LoVo (cell line): ENCODE data around the gene YDJC.
"Not testable (repeated sequence)": the region's sequence is repeated elsewhere in the genome, so short reads cannot be mapped to it uniquely, and the experiment has no call there.

Experiments
- DNase-seq: peaks from one replicate; pipeline ENCODE4 v3.0.0-alpha.2; 2016; ENCODE audit warnings: low spot score

The YDJC gene, protein sequence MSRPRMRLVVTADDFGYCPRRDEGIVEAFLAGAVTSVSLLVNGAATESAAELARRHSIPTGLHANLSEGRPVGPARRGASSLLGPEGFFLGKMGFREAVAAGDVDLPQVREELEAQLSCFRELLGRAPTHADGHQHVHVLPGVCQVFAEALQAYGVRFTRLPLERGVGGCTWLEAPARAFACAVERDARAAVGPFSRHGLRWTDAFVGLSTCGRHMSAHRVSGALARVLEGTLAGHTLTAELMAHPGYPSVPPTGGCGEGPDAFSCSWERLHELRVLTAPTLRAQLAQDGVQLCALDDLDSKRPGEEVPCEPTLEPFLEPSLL

DNA sequence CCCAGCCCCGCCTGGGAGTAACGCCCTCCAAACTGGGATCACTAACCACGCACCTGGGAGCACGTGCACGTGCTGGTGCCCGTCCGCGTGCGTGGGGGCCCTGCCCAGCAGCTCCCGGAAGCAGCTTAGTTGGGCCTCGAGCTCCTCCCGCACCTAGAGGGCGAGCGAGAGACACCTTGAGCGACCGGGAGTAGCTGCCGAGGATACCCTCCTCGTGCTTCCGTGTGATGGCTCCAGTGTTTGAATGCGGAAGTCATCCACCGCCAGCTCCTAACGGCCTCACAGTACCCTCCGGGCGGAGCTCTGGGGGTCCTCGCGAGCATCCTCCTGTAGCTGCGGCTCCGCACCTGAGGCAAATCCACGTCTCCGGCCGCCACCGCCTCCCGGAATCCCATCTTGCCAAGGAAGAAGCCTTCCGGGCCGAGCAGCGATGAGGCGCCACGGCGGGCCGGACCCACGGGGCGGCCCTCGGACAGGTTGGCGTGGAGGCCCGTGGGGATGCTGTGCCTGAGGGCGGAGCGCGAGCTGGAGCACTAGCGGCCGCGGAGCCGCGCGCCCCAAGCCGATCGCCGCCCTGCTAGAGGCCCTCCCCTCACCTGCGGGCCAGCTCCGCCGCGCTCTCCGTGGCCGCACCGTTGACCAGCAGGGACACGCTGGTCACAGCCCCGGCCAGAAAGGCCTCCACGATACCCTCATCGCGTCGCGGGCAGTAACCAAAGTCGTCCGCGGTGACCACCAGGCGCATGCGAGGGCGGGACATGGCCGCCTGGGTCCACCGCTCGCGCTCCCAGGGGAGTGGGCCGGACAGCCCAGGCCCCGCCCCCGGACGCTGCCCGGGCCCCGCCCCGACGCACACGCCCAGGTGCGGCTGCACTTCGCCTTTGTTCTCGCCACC, at the start of gene YDJC:
Gene YDJC (minus strand): TSS at position 768 of the 895 bp plus-strand sequence. CDS start 8 bp downstream, at position 760.
- peak; percentile 96 for DNase-seq

DNA sequence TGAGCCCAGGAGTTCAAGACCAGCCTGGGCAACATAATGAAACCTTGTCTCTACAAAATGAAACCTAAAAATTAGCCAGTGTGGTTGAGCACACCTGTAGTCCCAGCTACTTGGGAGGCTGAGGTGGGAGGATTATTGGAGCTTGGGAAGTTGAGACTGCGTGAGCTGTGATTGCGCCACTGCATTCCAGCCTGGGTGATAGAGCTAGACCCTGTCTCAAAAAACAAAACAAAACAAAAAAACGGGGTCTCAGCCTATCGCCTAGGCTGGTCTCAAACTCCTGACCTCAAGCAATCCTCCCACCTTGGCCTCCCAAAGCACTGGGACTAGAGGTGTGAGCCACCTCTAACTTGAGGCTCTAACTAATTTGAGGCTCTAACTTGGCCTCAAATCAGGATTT, 49.6 kb upstream of the YDJC start:
- no peak for DNase-seq

DNA sequence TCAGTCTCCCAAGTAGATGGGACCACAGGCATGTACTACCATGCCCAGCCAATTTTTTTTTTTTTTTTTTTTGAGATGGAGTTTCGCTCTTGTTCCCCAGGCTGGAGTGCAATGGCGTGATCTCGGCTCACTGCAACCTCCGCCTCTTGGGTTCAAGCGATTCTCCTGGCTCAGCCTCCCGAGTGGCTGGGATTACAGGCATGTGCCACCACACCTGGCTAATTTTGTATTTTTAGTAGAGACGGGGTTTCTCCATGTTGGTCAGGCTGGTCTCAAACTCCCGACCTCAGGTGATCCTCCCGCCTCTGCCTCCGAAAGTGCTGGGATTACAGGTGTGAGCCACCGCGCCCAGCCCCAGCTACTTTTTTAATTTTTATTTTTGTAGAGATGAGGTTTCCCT, 49.0 kb upstream of the YDJC start:
- DNase-seq, result not testable (repeated sequence)

DNA sequence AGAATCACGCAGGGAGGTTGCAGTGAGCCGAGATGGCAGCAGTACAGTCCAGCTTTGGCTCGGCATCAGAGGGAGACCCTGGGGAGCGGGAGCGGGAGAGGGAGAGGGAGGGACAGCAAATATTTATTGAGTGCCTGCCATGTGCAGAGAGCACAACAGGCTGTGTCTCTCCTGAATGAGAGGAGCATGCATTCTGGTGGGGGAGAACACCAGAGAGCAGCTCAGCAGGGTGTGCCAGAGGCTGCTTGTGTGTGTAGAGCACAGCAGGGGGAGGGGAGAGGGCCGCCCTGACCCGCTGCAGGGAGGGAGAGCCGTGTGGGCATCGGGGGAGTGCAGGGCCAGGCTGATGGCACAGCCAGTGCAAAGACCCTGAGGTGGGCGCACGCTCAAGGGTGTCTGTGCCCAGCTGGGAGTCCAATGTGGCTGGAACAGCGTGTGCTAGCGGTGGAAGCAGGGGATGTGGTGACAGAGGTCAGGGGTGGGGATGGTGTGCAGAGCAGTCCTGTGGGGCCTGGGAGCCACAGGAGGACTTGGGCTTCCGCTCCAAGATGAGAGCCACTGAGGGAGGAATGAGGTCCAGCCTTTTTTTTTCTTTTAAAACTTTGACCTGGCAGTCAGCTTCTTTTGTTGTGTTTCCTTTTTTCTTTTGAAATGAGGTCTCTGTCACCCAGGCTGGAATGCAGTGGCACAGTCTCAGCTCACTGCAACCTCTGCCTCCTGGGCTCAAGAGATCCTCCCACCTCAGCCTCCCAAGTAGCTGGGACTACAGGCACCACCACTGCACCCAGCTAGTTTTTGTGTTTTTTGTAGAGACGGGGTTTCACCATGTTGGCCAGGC, 48.0 kb upstream of the YDJC start:
- no peak for DNase-seq

DNA sequence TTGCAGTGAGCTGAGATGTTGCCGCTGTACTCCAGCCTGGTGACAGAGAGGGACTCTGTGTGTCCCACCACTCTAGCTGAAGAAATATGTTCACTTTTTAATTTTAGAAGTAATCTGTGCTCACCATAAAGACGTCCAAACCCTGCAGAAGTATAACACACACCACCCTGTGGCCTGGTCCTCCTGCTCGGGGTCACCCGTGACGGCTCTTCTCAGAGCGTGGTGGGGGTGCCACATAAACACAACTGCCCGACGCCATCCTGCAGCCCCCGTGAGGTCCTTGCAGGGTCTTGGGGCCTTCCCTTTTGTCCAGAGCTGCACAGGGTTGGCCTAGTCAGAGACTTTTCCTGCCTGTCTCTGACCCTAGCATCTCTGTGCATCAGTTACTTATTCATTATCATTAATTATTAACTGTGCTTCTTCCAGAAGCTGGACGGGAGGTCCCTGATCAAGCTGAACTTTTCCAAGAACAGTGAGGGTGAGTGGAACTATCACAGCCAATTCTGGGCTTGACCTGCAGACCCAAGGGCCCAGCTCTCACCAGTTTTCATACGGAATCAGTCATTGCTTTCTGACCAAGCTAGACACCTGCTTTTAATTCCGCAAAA, 44.9 kb upstream of the YDJC start:
- no peak for DNase-seq

DNA sequence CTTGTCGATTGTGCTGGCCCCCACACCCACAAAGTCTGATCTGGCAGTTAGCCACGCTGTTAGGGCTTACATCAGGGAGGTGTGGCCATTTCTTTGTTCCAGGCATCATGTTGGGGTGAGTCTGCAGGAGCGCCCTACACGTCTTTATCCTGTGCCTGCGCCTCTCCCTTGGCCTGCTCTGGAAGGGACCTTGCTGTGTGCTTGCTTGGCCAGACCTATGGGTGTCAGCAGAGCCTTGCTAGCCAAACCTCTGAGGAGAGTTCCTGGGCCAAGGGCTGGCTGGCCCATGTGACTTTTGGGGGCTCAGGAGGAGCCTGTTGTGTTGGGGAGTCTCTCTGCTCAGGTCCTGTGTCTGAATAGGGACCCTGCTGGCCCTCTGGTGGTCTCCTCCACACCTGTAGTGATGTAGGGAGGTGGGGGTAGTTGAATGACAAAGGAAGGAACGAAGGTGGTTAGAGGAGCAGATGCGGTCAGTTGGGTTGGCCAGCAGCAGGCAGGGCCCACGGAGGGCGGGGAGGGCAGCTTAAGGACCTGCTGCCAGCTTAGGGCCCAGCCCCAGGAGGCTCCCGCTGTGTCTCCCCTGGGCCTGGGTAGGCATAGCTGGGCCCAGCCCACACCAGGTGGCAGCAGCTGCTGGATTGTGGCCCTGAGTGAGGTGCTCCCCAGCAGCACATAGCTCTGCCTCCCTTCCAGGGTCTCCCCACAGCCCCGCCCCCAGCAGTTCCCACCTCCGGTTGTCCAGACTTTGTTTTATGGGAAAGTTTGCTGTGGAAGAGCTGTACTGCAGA, 43.9 kb upstream of the YDJC start:
- DNase-seq, result no peak

DNA sequence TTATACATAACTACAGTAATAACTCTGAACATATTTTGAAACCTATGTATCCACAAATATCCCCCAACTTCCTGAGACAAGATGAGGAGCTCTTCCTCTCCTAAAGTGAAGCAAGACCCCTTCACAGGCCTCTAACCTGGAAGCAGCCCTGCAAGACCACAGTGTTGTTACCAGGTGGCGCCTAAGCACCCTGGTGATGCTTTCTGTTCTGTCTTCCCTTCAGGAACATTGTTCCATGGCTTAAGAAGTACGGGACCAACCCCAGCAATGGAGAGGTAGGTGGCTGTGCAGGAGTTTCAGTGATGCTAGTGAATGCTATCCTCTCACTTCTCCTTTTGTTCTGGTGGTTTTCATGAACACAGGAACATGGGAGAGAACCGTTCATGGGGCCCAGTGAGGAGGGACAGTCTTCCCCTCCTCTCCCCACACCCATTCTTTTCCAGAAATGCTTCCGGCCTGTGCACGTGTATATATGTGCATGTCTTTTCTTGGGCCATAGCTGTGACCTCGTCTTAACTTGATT, 42.3 kb upstream of the YDJC start:
- DNase-seq, result no peak

DNA sequence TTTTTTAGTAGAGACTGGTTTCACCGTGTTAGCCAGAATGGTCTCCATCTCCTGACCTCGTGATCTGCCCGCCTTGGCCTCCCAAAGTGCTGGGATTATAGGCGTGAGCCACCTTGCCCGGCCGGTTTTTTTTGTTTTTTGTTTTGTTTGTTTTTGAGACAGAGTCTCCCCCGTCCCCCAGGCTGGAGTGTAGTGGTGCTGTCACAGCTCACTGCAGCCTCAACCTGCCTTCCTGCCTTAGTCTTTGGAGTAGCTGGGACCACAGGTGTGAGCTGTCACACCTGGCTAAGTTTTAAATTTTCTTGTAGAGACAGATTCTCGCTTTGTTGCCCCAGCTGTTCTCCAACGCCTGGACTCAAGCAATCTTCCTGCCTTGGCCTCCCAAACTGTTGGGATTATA, 39.2 kb upstream of the YDJC start:
- no peak for DNase-seq

DNA sequence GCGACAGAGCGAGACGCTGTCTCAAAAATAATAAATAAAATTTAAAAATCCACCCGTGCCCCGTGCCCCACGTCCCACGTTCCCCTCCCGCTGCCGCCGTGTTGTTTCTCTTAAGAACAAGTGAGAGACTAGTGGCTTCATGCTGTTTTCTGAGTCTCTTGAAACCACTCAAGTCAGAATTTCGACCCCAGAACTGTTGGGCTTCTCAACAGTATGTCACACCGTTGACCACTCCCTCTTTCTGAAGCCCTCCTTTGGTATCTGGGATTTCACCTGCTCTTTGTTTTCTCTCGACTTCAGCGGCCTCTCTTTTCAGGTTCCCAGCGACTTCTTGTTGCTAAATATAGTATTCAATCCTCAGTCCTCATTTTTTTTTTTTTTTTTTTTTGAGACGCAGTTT, 37.0 kb upstream of the YDJC start:
- no peak for DNase-seq

DNA sequence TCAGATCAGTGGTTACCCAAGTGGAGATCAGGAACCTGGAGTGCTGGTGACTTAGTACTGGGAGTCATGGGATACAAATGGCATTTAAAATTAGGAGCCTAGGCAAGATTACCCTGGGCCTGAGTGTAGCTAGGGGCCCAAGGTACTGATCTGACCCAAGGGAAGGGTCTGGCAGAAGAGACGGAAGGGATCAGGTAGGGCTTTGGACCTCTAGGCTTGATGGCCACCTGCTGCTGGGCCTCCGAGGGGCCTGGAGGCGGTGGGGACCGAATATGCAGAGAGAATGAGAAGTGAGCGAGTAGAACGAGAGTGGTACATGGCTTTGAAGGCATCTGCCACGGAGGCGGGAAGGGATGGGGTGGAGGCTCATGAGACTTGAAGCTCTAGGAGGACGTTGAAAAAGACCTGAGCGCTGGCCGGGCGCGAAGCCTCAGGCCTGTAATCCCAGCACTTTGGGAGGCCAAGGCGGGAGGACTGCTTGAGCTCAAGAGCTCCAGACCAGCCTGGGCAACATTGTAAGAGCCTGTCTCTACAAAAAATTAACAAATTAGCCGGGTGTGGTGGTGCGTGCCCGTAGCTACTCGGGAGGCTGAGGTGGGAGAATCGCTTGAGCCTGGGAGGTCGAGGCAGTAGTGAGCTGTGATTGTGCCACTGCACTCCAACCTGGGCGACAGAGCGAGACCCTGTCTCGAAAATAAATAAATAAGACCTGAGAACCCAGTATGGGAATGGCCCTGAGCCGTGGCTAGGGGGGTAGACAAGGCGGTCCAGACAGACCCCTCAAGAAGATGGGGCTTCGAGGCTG, 35.4 kb upstream of the YDJC start:
- no peak for DNase-seq

DNA sequence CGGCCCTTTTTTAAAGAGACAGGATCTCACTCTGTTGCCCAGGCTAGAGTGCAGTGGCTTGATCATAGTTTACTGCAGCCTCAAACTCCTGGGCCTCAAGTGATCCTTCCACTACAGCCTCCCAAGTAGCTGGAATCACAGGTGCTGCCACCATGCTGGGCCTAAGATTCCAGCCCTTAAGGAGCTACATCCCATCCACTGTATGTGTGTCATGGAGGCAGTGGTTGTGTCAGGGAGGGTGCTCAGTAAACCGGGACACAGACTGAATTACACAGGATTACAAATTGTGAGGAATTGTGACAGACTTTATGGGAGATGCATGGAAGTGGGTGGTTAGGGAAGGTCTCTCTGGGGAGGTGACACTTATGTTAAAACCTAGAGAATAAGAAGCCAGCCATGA, 33.9 kb upstream of the YDJC start:
- DNase-seq, result no peak

DNA sequence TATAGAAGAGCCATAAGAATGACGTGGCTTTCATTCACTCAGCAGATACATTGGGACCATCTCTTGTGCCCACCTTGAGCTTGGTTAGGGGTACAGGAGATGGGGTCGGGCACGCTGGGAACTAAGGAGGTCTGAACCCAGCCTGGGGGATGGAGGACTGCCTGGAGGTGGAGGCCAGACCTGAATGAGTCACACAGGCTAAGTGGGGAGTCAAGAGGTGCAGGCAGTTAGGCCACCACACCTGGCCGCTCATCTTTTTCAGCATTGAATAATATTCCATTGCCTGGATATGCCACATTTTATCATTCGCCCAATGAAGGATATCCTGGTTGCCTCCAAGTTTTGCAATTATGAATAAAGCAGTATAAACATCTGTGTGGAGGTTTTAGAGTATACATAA, 32.2 kb upstream of the YDJC start:
- DNase-seq, result no peak

DNA sequence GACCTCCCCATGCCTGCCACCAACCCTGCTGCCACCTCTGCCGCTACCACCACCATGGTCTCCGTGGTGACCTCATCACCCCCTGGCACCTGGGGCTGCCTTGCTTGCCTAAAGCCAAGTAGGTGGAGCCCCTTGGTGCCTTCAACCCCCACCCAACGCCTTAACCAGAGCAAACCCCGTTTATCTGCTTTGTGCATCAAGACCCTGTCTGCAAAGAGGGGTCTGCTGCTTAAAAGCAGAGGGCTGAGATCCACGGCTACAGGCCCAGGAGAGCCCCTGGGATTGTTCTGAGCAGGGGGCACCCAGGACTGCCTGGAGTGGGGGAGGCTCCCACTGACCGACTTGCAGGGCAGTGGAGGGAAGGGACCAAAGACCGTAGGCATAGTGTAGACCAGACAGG, 31.1 kb upstream of the YDJC start:
- DNase-seq, result no peak

DNA sequence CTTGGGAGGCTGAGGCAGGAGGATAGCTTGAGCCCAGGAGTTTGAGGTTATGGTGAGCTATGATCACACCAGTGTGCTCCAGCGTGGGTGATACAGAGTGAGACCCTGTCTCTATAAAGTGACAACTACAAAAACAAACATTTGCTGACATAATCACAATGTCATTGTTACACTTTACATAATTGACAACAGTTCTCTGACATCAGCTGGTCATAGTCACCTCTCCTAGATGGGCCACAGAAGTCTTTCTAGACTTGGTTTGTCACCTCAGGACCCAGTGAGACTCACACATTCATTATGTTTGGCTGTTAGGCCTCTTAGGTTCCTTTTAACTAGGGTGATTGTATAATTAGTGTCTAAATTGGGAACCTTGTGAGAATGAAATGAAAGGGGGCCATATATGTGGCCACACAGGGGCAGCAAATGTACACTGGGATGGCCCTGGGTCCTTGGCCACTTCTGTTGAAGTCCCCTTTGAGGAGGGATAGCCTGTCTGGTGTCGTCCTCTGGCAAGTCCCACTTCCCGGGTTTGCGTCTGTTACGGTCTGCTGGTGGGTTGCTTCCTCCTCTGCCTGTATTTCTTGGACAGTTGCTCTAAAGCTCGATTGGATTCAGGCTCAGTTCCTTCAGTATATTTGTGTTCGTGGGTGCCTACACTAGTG, 30.2 kb upstream of the YDJC start:
- DNase-seq, result no peak

DNA sequence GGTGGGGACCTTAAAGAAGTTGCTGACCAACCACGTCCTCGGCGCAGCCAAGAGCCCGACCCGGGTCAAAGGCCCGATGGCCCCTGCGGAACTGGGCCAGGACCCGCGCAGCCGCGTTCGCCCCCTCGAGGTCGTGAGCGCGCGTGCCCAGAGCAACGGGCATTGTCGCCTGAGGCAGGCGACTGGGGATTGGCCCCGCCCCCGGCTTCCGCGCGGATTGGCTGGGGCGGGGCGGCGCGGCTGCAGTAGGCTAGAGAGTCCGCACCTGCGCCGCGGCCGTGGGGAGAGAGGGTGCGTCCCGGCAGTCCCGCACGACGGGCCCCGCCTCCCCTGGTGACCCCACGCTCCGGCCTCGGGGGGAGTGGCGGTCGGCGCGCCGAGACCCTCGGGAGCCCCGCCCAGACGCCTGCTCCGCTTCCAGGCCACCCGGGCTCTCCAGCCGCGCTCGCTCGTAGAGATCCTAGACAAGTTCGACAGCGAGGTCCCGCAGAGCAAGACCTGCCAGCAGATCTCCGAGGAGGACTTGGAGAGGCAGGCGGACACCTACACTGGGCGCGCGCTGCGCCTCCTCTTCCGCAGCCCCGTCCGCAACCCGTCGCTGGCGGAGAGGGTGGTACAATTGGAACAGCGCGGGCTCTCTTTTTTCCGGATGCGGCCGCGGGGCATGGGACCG, 27.7 kb upstream of the YDJC start:
- DNase-seq, result peak; percentile 89

DNA sequence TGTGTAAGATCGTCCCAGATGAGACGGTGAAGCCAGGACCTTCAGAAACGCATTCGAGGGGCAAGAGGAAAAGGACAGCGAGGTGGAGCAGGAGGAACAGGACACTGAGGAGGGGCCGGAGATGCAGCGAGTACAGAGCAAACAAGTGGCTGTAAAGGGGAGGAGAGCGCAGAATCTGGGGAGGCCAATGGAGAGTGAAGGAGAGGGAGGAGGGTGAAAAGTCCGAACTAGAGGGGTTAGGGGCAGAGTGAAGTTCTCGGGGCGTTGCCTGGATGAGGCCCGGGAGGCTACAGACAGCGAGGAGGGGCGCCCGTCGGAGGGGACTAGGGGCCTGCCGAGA, 27.2 kb upstream of the YDJC start:
- no peak for DNase-seq

DNA sequence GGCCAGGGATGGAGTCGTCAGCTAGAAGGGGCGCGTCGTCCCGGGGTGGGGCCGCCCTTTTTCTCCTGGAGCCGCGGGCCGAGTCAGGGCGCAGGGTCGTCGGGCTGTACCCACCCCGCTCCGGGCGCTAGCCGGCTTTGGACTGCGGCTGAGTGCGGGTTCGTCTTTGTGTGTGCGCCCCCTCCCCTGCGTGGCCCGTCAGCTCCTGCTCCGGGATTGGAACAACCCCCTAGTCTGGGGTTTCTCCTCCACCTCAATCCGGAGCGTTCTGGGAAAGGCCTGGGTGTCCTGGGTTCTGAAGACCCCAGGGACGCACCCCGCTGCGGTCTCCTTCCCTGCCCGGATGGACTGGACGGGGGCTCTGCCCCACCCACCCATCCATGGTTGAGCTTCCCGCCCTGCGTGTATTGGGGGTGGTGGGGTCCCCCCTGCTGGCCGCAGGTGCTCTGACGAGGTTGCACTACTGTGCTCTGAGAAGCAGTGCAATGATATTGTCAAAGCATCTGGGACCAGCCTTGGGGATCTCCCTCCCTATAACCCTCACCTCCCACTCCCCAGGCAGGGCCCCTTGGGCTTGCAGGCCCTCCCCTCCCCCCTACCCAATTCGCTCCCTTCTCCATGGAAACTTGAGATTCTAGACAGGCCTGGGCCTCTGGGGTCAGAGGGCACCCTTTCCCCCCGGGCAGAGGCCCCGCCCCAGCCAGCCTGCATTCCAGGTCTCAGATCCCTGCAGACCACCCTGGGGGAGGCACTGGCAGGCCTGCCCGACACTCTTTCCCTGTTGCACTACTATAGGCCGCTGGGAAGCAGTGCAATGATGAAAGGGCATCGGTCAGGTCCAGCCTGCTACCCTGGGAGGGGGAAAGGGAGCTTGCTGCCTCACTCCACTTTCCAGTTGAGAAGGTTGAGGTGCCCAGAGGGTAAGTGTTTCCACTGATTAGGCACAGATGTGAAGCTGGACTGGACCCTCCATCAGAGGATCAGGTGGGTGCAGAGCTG, 23.0 kb upstream of the YDJC start:
- no peak for DNase-seq

DNA sequence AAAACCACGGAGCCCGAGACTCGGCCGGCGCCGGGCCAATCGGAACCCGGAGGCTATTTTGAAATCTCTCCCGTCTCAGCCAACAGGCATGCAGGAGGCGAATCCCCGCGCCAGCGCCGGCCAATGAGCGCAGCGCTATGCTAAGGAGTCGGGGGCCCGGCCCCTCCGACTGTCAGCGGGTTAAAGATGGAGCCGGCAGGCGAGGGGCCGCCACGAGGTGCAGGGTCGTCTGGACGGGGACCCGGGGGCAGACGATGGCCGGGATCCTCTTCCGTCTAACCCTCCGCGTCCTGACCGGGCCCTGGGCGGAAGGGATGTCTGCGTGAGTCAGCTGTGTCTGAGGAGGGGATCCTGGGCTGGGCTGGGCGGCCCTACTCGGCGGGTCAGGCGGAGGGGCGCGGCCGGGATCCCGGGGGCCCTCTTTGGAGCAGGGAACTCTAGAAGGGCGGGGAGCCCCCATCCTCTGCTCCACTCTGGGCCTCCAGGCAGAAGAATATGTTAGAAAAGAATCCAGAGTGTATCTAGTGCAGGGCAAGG, 22.3 kb upstream of the YDJC start:
- DNase-seq, result peak; percentile 89
